ENCODE measurements around the gene HOXD3.

HOXD3 gene

DNA sequence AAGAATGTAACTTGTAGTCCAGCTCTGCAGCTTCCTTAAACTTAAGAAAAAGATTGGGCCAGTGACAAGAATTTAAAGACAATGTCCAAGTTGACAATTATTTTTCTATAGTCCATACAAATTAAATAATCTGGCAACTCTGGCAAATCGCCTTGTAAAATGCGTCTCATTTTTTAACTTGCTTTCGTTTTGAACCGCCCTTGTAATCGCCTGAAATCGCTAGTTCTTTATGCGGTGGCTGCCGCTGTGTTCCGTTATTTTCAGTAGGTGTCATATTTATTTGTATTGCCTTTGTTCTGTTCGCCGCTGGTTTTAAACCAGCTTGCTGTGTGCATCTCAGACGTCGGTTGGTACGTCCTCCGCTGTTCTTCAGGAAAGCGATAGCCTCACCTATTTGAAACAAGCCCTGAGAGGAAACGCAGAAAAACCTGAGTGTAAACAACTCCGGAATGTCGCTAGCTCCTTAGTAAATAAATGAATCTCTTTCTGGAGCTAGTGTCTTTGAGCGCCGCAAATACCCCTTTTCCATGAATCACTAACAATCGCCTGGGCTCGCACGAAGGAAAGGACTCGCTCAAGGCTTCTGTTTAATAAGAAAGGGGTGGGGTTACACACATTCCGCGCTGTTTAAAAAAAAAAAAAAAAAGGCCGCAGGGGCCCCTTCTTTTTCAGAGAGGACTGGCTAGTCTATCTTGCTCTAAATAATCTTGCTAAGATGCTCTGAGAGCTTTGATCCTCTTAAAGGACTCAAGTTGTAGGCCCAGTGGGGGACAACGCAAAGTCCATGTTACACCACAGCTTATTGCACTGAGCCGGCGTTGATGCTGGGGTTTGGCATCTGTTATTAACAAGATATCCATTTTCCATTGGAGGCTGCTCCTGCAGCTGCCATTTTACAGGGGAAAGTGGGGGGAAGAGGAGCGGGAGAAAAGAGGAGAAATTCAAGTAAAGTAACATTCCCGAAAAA lies 24.6 kb upstream of the HOXD3 start:
- peak; percentile 43 for DNase-seq (ENCODE audit: low read depth)

- DNase-seq (ENCODE audit: low read depth) = no peak
These were observed 23.7 kb upstream of the HOXD3 start for GRCh38 chr2:176133389-176133788.

DNA sequence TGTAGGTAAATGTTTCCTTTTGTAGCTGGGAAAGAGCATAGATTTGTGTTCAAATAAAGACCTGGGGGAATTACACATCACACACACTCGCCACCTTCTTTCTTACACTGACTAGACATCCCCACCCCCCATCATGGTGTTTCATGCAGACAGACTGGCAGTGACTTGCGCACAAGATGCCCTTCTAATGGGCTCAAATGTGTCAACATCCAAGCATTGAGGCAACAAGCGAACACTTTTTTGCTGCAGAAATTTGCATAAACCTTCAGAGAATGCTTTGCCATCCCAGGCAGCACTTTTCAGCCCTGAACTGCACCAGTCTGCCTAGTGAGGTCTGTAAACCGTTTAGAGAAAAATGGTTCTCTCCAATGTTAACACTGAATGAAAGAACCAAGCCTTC lies 23.1 kb upstream of the HOXD3 start:
- DNase-seq (ENCODE audit: low read depth) = no peak

DNA sequence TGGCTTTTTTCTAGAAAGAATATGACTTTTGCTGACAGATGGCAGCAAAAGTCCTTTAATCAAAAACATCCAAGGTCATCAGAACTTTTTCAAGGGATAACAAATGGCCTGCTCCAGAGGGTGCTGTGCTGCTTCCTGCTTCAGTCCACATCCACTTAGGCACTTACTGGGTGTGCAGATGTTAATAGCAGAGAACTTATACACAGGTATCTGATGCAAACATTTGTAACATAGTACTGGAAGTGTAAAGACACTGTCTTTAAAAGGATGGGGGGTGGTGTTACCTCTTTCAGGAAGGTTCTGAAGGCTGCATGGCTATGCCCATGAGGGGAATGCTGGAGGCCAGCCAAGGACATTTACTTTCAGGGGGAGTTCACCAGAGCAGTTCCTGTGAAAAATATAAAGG lies 22.1 kb upstream of the HOXD3 start:
- DNase-seq (ENCODE audit: low read depth) = peak; percentile 66

- DNase-seq (ENCODE audit: low read depth) = peak; percentile 61
These were observed 20.5 kb upstream of the HOXD3 start for GRCh38 chr2:176136374-176137251.

- no peak for DNase-seq (ENCODE audit: low read depth)
These were observed 19.9 kb upstream of the HOXD3 start for GRCh38 chr2:176137252-176137580.

DNA sequence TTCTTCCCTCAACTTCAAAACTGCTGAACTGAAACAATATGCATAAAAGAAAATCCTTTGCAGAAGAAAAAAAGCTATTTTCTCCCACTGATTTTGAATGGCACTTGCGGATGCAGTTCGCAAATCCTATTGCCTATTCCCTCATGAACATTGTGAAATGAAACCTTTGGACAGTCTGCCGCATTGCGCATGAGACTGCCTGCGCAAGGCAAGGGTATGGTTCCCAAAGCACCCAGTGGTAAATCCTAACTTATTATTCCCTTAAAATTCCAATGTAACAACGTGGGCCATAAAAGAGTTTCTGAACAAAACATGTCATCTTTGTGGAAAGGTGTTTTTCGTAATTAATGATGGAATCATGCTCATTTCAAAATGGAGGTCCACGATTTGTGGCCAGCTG lies 19.2 kb upstream of the HOXD3 start:
- DNase-seq (ENCODE audit: low read depth) = no peak

- no peak for DNase-seq (ENCODE audit: low read depth)
These were observed 18.6 kb upstream of the HOXD3 start for GRCh38 chr2:176138526-176138922.

DNA sequence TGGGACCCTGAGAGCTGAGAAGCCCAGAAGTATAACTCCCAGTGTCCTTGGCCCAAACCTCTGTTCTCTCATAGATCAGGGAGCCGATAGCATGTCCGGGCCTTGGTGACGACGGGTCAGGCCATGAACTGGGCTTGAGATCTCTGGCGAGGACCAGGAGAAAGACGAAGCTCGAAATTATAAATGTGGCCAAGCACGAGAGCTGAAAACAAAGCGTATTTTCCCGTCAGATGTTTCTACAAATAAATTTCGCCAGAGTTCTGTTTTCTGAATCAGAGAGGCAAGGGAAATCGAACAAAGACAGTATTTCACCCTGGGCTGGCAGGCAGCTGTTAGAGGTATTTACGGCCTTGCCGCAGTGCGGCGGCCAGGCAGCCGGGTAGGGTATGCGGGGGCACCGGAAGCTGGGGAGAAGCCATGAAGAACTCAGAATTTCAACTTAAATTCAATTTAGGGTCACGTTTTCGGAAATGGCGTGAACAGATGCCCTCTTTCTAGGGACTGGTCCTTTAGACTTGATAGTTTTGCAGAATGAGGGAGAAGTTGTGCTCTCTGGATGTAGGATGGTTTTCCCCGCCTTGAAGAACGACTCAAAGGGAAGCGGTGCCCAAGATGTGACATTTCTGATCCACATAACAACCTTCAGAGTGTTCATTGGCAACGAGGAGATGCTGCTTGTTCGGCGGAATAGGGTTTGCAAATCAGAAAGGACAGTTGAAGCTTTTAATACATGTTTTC lies 18.0 kb upstream of the HOXD3 start:
- DNase-seq (ENCODE audit: low read depth) = no peak

DNA sequence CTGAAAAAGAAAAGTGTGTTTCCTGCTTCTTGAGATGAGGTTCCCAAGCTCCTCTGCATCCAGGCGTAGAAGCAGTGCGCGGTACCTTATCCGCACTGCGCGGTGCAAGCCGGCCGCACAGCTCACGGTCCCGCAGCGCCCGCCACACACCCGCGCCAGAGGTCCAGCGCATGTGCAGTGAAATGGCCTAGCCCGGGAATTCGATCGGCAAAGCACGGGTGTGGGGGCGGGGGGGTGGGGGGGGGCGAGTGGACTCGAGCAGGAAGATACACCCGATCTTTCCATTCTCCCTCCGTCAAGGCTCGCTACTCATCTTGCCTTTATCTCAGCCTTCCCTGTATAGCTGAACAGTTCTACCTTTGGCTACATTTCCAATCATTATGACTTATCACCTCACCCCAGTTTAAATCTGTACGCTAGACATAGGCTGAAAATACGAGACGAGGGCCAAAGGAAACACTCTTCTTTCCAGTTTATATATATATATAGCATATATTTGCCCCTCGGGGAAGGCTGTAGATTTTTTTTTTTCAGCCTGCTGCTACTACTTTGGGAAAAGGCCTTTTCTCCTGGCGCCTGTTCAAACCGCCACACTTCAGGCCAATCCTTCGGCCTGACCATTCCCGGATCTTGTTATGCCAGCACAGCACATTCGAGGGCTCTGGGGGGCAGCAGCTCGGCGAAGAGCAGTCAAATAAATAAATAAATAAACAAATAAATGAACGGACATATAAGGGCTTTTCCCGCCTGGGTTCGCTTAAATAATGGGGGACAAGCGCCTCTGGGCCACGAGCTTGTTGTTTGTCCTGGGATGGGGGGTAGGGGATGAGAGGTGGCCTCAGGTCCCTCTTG lies 17.2 kb upstream of the HOXD3 start:
- DNase-seq (ENCODE audit: low read depth) = no peak

GRCh38 chr2:176140513-176141317 lies 16.4 kb upstream of the HOXD3 start:
- peak; percentile 69 for DNase-seq (ENCODE audit: low read depth)

GRCh38 chr2:176142281-176142680 lies 14.8 kb upstream of the HOXD3 start:
- no peak for DNase-seq (ENCODE audit: low read depth)

- no peak for DNase-seq (ENCODE audit: low read depth)
These were observed 11.8 kb upstream of the HOXD3 start for GRCh38 chr2:176145085-176145969.

DNA sequence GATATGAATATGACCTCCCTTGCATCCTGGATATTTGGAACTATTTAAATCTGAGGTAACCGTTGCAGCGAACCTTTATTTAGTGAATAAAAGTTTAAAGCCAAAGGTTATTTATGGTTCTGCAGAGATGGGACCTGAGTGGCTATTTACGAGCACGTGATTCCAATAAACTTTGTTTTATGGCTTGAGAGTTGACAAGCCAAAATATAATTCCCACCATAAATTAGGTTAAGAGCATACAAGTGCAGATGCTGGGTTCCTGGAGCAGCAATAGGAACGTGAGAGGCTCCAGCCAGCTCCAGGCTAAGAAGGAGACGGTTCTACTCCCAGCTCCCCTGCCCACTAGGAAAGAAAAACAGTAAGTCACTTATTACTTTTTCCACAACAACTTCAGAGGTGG lies 11.0 kb upstream of the HOXD3 start:
- DNase-seq (ENCODE audit: low read depth) = no peak

- no peak for DNase-seq (ENCODE audit: low read depth)
These were observed 10.5 kb upstream of the HOXD3 start for GRCh38 chr2:176146645-176147044.

- no peak for DNase-seq (ENCODE audit: low read depth)
These were observed 9.8 kb upstream of the HOXD3 start for GRCh38 chr2:176147210-176147799.

GRCh38 chr2:176147800-176148496 lies 9.2 kb upstream of the HOXD3 start:
- no peak for DNase-seq (ENCODE audit: low read depth)

DNA sequence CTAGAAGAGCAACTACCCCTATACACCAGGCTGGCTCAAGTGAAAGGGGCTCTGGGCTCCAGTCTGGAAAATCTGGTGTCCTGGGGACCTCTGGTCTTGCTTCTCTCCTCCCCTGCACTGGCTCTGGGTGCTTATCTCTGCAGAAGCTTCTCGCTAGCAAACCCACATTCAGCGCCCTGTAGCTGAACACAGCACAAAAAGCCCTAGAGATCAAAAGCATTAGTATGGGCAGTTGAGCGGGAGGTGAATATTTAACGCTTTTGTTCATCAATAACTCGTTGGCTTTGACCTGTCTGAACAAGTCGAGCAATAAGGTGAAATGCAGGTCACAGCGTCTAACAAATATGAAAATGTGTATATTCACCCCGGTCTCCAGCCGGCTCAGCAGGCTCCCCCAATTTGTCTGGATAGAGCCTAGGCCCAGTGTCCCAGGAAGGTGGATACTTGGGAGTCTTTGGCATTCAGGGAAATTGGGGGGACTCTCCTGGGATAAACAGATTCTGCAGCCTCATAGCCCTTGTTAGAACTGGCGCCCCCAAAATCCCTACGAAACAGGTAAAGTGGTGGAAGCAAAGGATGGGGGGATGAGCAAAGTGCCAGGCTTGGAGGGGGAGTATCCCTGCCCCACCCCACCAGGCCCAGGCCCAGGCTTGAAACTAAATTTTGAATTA lies 8.2 kb upstream of the HOXD3 start:
- DNase-seq (ENCODE audit: low read depth) = no peak

All from ELR (cell line).